ENCODE measurements around the gene SEPTIN7. TPM values are rescaled to one million over a fixed set of nuclear protein-coding genes. Genes with fewer than 3 reads are reported as not detected.
A peak's percentile ranks its signal among the peaks of the same experiment; 100 is the strongest.

SEPTIN7 gene
- total RNA-seq, 1 donor from 2014 or later, result 187 TPM

DNA sequence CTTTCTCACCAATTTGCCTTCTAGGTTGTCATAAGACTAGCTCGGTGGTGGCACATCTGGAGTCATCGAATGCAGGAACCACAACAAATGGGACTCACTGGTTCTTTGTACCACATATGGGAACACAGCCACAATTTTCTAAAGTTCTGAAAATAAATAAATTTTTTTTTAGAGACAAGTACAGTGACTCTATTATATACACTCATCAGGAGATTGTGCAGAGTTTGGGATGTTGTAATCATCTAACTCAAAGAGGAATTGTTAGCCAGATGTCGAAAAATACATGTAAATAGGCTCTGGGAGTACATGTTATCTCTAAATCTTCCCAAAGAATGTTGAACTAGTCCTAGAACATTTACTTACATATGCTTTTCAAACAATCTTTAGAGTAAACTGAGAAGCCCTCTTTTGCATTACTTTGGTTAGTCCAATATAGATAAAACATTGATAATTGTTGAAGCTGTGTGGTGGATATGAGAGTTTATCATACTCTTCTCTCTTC, 19.6 kb upstream of the SEPTIN7 start:
- no peaks in the 10 kb centered on the region for H3K27me3 ChIP-seq (ENCODE audit: low read depth)
- DNase-seq, result no peak
- peak overlapping the region; percentile 24 for H3K27ac ChIP-seq (replicated peaks)
- intact Hi-C loops (cut with micrococcal nuclease), result no loop called here
- H3K4me3 ChIP-seq, result no peak overlapping the region
- TF ChIP-seq, protein P1, sequence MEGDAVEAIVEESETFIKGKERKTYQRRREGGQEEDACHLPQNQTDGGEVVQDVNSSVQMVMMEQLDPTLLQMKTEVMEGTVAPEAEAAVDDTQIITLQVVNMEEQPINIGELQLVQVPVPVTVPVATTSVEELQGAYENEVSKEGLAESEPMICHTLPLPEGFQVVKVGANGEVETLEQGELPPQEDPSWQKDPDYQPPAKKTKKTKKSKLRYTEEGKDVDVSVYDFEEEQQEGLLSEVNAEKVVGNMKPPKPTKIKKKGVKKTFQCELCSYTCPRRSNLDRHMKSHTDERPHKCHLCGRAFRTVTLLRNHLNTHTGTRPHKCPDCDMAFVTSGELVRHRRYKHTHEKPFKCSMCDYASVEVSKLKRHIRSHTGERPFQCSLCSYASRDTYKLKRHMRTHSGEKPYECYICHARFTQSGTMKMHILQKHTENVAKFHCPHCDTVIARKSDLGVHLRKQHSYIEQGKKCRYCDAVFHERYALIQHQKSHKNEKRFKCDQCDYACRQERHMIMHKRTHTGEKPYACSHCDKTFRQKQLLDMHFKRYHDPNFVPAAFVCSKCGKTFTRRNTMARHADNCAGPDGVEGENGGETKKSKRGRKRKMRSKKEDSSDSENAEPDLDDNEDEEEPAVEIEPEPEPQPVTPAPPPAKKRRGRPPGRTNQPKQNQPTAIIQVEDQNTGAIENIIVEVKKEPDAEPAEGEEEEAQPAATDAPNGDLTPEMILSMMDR (IDR thresholded peaks at IDR 0.05; ENCODE audit: borderline replicate concordance), result no peak
- H3K4me1 ChIP-seq, result peaks cover 7% of the 10 kb centered on the region
- no peaks in the 10 kb centered on the region for H3K36me3 ChIP-seq
- H3K9me3 ChIP-seq (replicated peaks), result no peaks in the 10 kb centered on the region

DNA sequence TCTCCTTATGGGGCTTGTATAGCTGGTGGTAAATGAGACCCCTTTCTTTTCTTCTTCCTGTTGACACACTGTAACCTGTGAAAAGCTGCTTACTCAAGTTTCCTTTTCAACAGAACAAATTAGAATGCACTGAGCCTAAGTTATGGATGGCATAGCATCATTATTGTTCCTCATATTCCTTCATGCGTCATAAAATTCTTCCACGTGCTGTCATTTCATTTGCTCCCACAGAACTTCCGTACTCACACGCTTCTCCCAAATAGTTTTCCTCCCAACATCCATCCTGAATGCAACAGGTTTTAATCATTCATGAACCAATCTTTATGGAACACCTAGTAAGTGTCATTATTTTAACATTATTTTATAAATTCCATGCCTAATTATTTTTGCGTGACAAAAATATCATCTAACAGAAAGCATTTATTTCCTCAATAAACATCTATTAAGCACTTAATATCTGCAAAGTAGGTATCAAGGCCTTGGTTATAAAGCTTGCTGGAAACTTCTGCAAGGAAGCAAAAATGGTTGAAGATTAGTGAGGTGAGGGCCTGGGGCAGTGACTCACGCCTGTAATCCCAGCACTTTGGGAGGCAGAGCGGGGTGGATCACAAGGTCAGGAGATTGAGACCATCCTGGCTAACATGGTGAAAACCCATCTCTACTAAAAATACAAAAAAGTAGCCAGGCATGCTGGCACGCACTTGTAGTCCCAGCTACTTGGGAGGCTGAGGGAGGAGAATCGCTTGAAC, 18.9 kb upstream of the SEPTIN7 start:
- Histone ChIP-seq H3K36me3 (no peaks in the 10 kb centered on the region), H3K9me3 (replicated peaks) (no peaks in the 10 kb centered on the region), H3K27ac (replicated peaks) (peak overlapping the region; percentile 24), H3K4me3 (no peak overlapping the region), H3K4me1 (peaks cover 5% of the 10 kb centered on the region), H3K27me3 (ENCODE audit: low read depth) (no peaks in the 10 kb centered on the region)
- intact Hi-C loops (cut with micrococcal nuclease), result no loop called here
- TF ChIP-seq, protein P1 (IDR thresholded peaks at IDR 0.05; ENCODE audit: borderline replicate concordance), result no peak
- no peak for DNase-seq

DNA sequence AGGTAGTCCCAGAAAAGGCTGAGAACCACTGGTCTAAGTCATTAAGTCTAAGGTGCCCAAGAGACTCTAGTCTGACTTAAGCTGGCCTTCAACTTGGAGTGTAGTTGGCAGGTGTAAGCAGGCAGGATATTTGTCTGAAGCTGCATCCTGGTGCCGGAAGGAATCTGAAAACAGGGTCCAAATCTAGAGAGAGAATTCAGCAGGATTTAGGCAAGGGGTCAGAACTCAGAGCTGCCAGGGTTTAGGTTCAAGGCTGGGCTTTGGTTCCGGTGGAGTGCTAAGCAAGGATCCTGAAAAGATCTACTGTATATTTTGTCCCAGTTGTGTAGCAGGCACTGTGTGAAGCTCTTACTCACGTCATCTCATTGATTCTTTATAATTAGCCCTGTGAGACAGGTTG, 16.5 kb upstream of the SEPTIN7 start:
- no peak overlapping the region for H3K4me3 ChIP-seq
- intact Hi-C loops (cut with micrococcal nuclease), result no loop called here
- no peaks in the 10 kb centered on the region for H3K4me1 ChIP-seq
- DNase-seq, result no peak
- no peaks in the 10 kb centered on the region for H3K36me3 ChIP-seq
- peaks cover 3% of the 10 kb centered on the region for H3K9me3 ChIP-seq (replicated peaks)
- H3K27me3 ChIP-seq (ENCODE audit: low read depth), result no peaks in the 10 kb centered on the region
- H3K27ac ChIP-seq (replicated peaks), result no peak overlapping the region
- TF ChIP-seq, protein P1 (IDR thresholded peaks at IDR 0.05; ENCODE audit: borderline replicate concordance), result no peak

DNA sequence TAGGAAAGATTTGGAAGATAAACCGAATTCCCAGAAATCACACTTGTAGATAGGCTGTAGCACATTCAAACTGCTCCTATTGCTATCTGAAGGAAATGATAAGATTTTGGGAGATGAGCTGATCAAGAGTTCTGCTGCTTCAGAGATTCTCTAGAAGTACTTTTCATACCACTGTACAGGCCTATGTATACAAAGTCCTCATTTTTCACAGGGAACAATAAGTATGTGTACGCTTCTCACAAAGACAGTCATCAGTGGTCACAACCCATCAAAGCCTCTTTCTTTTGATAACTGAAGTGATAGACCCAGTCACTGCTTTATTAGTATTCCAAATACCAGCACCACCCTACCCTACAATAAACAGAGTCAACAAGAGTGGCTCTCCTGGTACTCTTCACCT, 15.6 kb upstream of the SEPTIN7 start:
- Histone ChIP-seq H3K27ac (replicated peaks) (no peak overlapping the region), H3K36me3 (no peaks in the 10 kb centered on the region), H3K4me3 (no peak overlapping the region), H3K27me3 (ENCODE audit: low read depth) (no peaks in the 10 kb centered on the region), H3K9me3 (replicated peaks) (peaks cover 8% of the 10 kb centered on the region), H3K4me1 (no peaks in the 10 kb centered on the region)
- intact Hi-C loops (cut with micrococcal nuclease), result no loop called here
- no peak for DNase-seq
- TF ChIP-seq, protein P1 (IDR thresholded peaks at IDR 0.05; ENCODE audit: borderline replicate concordance), result no peak

DNA sequence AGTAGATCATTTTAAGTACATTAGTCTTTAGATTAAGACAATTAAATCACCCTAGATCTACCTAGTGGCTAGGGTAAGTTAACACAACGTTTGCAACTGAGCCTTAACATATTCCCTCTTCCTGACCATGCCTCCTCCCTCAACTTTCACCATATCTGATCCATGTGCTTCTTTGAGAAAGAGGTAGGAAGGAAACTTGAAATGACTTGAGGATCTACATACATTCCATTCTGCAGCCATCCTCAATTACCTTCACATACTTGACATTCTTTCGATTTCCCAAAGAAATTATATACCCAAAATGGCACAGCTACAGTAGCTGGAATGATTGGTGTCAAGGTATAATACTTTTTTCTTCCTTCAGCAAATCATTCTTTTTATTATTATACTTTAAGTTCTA, 12.9 kb upstream of the SEPTIN7 start:
- H3K4me1 ChIP-seq, result peaks cover 11% of the 10 kb centered on the region

More for the DNA sequence above, 12.9 kb upstream of the SEPTIN7 start:
- Histone ChIP-seq H3K27me3 (ENCODE audit: low read depth) (no peaks in the 10 kb centered on the region), H3K4me3 (no peak overlapping the region), H3K9me3 (replicated peaks) (peaks cover 8% of the 10 kb centered on the region), H3K36me3 (no peaks in the 10 kb centered on the region), H3K27ac (replicated peaks) (no peak overlapping the region)
- DNase-seq, result no peak
- intact Hi-C loops (cut with micrococcal nuclease), result no loop called here
- TF ChIP-seq, protein P1 (IDR thresholded peaks at IDR 0.05; ENCODE audit: borderline replicate concordance), result no peak

Data from left ventricle myocardium inferior (tissue), 1 donor.